ENCODE data around the gene CXCL3. TPM values are rescaled to one million over a fixed set of nuclear protein-coding genes. Genes with fewer than 3 reads are reported as not detected.

Gene CXCL3
- polyA plus RNA-seq, 1 experiment, result 0.74 TPM

DNA sequence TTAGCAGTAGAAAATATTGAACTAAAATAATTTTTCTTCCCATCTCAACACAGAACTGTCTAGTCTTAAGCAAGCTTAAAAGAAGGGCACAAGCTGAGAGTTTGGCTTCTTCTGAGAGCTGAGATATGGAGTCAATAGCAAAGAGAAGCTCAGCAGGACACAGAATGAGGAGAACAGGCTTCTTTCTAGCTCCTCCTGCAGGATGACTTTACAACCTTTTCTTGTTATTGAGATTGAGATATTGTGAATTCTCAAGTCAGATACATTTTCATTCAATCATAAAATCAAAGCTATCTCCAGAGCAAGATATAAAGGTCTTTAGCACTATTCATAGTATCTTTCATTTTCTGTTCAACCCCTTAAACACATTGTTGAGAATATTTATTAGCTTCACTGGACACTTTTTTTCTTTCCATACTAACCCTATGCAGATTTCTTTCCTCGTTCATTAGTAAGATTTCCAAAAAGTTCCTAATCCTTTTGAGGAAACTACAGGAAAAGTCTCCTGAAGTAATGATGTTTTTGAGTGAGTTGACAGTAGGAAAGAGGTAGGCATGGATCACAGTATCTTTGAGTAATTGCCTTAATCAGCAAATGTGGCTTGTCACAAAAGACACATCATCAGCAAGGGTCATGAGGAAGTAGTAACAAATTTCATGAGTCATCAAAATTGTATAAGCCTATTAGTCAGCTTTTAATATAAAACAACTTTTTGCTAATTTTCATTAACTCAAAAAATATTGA, 17.8 kb upstream of the CXCL3 start:
- POLR2A ChIA-PET, result interaction anchor here (1.0 to 1.6 kb wide), 2 partner anchors 43 to 53 kb away, joined by 4 read pairs; partner anchors contain the start of gene CXCL2
- CTCF ChIA-PET, result interaction anchor here (0.6 to 1.5 kb wide), 6 partner anchors 11 to 393 kb away, joined by 3 to 6 read pairs (median 3); partner anchors contain the start of gene CXCL3
- Histone ChIP-seq H3K27me3 (ENCODE audit: control insufficient read depth, insufficient read depth, low read length) (no peaks in the 10 kb centered on the region), H3K9me3 (ENCODE audit: control insufficient read depth, insufficient read depth, low read length) (no peaks in the 10 kb centered on the region), H3K4me3 (ENCODE audit: low read depth, low read length) (no peak overlapping the region), H3K27ac (ENCODE audit: low read depth, low read length) (no peak overlapping the region)
- TF ChIP-seq, protein P1, sequence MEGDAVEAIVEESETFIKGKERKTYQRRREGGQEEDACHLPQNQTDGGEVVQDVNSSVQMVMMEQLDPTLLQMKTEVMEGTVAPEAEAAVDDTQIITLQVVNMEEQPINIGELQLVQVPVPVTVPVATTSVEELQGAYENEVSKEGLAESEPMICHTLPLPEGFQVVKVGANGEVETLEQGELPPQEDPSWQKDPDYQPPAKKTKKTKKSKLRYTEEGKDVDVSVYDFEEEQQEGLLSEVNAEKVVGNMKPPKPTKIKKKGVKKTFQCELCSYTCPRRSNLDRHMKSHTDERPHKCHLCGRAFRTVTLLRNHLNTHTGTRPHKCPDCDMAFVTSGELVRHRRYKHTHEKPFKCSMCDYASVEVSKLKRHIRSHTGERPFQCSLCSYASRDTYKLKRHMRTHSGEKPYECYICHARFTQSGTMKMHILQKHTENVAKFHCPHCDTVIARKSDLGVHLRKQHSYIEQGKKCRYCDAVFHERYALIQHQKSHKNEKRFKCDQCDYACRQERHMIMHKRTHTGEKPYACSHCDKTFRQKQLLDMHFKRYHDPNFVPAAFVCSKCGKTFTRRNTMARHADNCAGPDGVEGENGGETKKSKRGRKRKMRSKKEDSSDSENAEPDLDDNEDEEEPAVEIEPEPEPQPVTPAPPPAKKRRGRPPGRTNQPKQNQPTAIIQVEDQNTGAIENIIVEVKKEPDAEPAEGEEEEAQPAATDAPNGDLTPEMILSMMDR (IDR thresholded peaks at IDR 0.05; ENCODE audit: low read depth, low read length), result 0 out of 2 replicates have a peak, but pooled peaks have one; percentile 26
- no peak for DNase-seq (ENCODE audit: low read depth, low spot score)

DNA sequence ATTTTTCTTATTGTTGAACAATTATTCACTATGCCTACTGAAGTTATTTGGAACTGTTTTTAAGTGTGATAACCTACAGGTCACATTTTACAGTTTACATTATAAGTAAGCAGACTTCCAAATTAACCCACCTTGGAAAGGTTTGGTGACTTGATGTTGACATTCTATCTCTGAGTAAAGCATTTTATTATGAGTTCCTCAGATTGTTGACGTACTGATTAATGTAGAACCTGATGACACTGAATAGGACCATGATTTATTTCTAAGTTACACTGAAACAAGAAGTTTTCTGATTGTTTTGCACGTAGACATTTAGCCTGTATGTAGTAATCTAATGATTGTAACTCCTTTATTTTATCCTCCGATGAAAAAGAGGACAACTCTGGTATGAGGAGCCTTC, 17.0 kb upstream of the CXCL3 start:
- Histone ChIP-seq H3K9me3 (ENCODE audit: control insufficient read depth, insufficient read depth, low read length) (no peaks in the 10 kb centered on the region), H3K27ac (ENCODE audit: low read depth, low read length) (no peak overlapping the region), H3K4me3 (ENCODE audit: low read depth, low read length) (no peak overlapping the region), H3K27me3 (ENCODE audit: control insufficient read depth, insufficient read depth, low read length) (no peaks in the 10 kb centered on the region)
- DNase-seq (ENCODE audit: low read depth, low spot score), result no peak
- CTCF ChIA-PET, result interaction anchor here (0.8 to 1.5 kb wide), 4 partner anchors 17 to 393 kb away, joined by 3 to 6 read pairs (median 4); partner anchors contain the start of gene CXCL3
- POLR2A ChIA-PET, result no interaction called here
- TF ChIP-seq, protein P1 (IDR thresholded peaks at IDR 0.05; ENCODE audit: low read depth, low read length), result no peak

DNA sequence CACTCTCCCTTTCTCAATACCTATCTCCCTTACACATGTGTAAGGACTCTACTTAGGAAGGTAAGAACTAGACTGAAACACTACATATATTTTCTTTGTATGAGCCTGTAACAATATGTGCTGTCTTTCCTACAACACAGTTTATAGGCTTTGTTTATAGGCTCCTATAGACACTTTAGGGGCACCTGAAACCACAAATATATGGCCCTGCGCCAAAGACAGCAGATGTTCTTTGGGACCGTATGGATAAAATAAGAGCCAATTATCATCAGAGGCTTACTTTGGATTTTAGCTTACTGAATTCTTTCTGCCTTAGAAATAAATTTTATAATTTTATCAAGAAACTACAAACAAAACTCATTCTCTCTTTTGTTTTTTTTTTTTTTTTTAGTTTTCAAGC, 16.6 kb upstream of the CXCL3 start:
- POLR2A ChIA-PET, result no interaction called here
- H3K4me3 ChIP-seq (ENCODE audit: low read depth, low read length), result no peak overlapping the region
- TF ChIP-seq, protein P1 (IDR thresholded peaks at IDR 0.05; ENCODE audit: low read depth, low read length), result no peak
- H3K27me3 ChIP-seq (ENCODE audit: control insufficient read depth, insufficient read depth, low read length), result no peaks in the 10 kb centered on the region
- H3K9me3 ChIP-seq (ENCODE audit: control insufficient read depth, insufficient read depth, low read length), result no peaks in the 10 kb centered on the region
- CTCF ChIA-PET, result interaction anchor here (1.5 kb wide), 1 partner anchor 17 kb away, joined by 6 read pairs; the partner anchor contains the start of gene CXCL3
- no peak overlapping the region for H3K27ac ChIP-seq (ENCODE audit: low read depth, low read length)
- DNase-seq (ENCODE audit: low read depth, low spot score), result no peak

DNA sequence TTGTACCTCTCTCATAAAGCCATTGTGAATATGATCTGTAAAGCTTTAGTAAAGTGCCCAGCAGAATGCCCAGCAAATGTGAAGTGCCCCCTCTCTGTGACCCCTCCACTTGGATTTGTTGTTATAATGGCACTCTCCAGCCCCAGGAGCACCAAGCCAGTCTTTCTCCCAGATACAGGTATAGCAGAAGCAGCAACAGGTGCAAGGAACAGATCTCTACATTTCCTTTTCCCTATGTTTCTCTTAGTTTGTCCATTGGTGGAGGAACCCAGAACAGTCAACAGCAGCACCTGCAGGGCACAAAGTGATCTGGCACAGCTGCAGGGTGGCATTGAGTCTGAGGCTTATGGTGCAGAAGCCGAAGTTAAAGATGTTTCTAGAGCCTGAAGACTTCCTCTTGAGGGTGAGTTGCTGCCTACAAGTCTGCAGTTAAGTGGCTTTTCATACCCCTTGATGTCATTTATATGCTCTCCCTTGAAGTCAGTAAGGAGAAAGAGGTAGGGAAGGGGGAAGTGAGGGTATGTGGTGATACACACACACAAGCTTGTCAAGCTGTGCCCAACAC, 16.1 kb upstream of the CXCL3 start:
- Histone ChIP-seq H3K4me3 (ENCODE audit: low read depth, low read length) (no peak overlapping the region), H3K9me3 (ENCODE audit: control insufficient read depth, insufficient read depth, low read length) (no peaks in the 10 kb centered on the region), H3K27ac (ENCODE audit: low read depth, low read length) (no peak overlapping the region), H3K27me3 (ENCODE audit: control insufficient read depth, insufficient read depth, low read length) (no peaks in the 10 kb centered on the region)
- ChIA-PET POLR2A (no interaction called here), CTCF (no interaction called here)
- TF ChIP-seq, protein P1 (IDR thresholded peaks at IDR 0.05; ENCODE audit: low read depth, low read length), result no peak
- no peak for DNase-seq (ENCODE audit: low read depth, low spot score)

DNA sequence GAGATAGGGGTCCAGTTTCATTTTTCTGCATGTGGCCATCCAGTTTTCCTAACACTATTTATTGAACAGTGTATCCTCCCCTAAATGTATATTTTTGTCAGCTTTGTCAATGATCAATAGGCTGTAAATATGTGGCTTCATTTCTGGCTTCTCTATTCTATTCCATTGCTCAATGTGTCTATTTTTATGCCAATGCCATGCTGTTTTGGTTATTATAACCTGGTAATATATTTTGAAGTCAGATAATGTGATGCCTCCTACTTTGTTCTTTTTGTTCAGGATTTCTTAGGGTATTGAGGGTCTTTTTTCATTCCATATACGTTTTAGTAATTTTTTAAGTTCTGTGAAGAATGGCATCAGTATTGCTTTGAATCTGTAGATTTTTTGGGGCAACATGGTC, 8.7 kb upstream of the CXCL3 start:
- Histone ChIP-seq H3K4me3 (ENCODE audit: low read depth, low read length) (no peak overlapping the region), H3K9me3 (ENCODE audit: control insufficient read depth, insufficient read depth, low read length) (peaks cover 4% of the 10 kb centered on the region; the same call in 1 of the 2 replicates), H3K27ac (ENCODE audit: low read depth, low read length) (no peak overlapping the region), H3K27me3 (ENCODE audit: control insufficient read depth, insufficient read depth, low read length) (no peaks in the 10 kb centered on the region)
- no peak for DNase-seq (ENCODE audit: low read depth, low spot score)
- ChIA-PET CTCF (no interaction called here), POLR2A (no interaction called here)
- TF ChIP-seq, protein P1 (IDR thresholded peaks at IDR 0.05; ENCODE audit: low read depth, low read length), result no peak
